GM12878 (cell line): ENCODE data around the gene AOAH. TPM values are rescaled to one million over a fixed set of nuclear protein-coding genes. Genes with fewer than 3 reads are reported as not detected.
"Not testable (repeated sequence)": the region's sequence is repeated elsewhere in the genome, so short reads cannot be mapped to it uniquely, and the experiment has no call there.

ENCODE experiments used
- ATAC-seq: fragments of 200-7000 bp; cut with Tn5 transposase; 3 replicates; pipeline ENCODE4 v1.9.1; 2020; ENCODE audit warnings: mild to moderate bottlenecking, moderate library complexity
- BruUV-seq: library from RNA; stranded (reverse); fragments of 400-500 nt; replicated peaks from 2 replicates; lab custom pipeline; 2021; lab: Mats Ljungman, UMichigan
- CTCF ChIA-PET: fragments of 300-600 bp; sonication (Branson Sonifier 250); formaldehyde crosslinking; extraction: SDS; loops from one replicate; lab custom pipeline; 2021; ENCODE audit warnings: inconsistent platforms; lab: Yijun Ruan, JAX
- POLR2A ChIA-PET: fragments of 350-600 bp; formaldehyde crosslinking; extraction: SDS; loops from one replicate; lab custom pipeline; 2021; ENCODE audit warnings: inconsistent platforms; lab: Charles Lee
- RAD21 ChIA-PET: fragments of 300-600 bp; sonication (Branson Sonifier 250); formaldehyde crosslinking; loops from one replicate; lab custom pipeline; 2023; ENCODE audit warnings: antibody characterized with exemption; ENCODE audit not compliant: unreplicated experiment; lab: Charles Lee
- SMC1A ChIA-PET: fragments of 300-600 bp; sonication (Branson Sonifier 250); formaldehyde crosslinking; loops from one replicate; lab custom pipeline; 2023; ENCODE audit not compliant: unreplicated experiment, uncharacterized antibody; lab: Charles Lee
- DNase-seq: peaks from one replicate; pipeline ENCODE4 v3.0.0-alpha.2; 2011; ENCODE audit warnings: low read depth, low spot score
- FAIRE-seq: peaks from 3 replicates; lab custom pipeline; 2011; peaks lifted over from hg19 to GRCh38; lab: Jason Lieb, UNC
- H2AFZ ChIP-seq: 2 replicates; pipeline ENCODE4 v1.6.0; 2011; ENCODE audit warnings: low read depth, low read length, control low read depth; ENCODE audit not compliant: control insufficient read depth
- H3K27ac ChIP-seq: 2 replicates; pipeline ENCODE4 v1.5.1; 2011; ENCODE audit warnings: control low read depth; ENCODE audit not compliant: control insufficient read depth, insufficient read depth
- H3K27me3 ChIP-seq, 2 experiments: replicated peaks in 1 of 2; 2 replicates each; pipeline versions ENCODE4 v1.6.0 to v1.6.1; 2011; ENCODE audit warnings: low read length in 1 of 2; ENCODE audit not compliant: control insufficient read depth in 2 of 2, insufficient read depth in 2 of 2
- H3K36me3 ChIP-seq, 2 experiments: 2 replicates each; pipeline ENCODE4 v1.5.1; 2011; ENCODE audit warnings: low read length in 1 of 2; ENCODE audit not compliant: control insufficient read depth in 2 of 2, insufficient read depth in 2 of 2
- H3K4me1 ChIP-seq: 2 replicates; pipeline ENCODE4 v1.6.1; 2011; ENCODE audit warnings: mild to moderate bottlenecking, low read length, moderate library complexity, mixed read lengths; ENCODE audit not compliant: control insufficient read depth, insufficient read depth
- H3K4me2 ChIP-seq: 2 replicates; pipeline ENCODE4 v1.6.0; 2011; ENCODE audit warnings: control low read depth; ENCODE audit not compliant: control insufficient read depth, insufficient read depth
- H3K4me3 ChIP-seq: fragments of 200-600 bp; sonication (generic); 2 replicates; pipeline ENCODE4 v1.5.1; 2016
- H3K79me2 ChIP-seq: 2 replicates; pipeline ENCODE4 v1.6.0; 2011; ENCODE audit warnings: low read length; ENCODE audit not compliant: control insufficient read depth, insufficient read depth
- H3K9ac ChIP-seq: 2 replicates; pipeline ENCODE4 v1.8.0; 2011; ENCODE audit warnings: low read length, control low read depth, mixed read lengths; ENCODE audit not compliant: control insufficient read depth, insufficient read depth
- H3K9me3 ChIP-seq: replicated peaks from 3 replicates; pipeline ENCODE4 v1.5.1; 2011; ENCODE audit warnings: mild to moderate bottlenecking, low read length; ENCODE audit not compliant: control insufficient read depth, insufficient read depth
- H4K20me1 ChIP-seq: 2 replicates; pipeline ENCODE4 v1.6.0; 2011; ENCODE audit not compliant: control insufficient read depth, insufficient read depth
- CBX3 ChIP-seq: fragments of 200-600 bp; sonication (generic); IDR thresholded peaks from 2 replicates; pipeline ENCODE4 v1.6.1; 2016; ENCODE audit warnings: low read depth, borderline replicate concordance
- HCFC1 ChIP-seq: fragments of 150-350 bp; IDR thresholded peaks from 2 replicates; pipeline ENCODE4 v1.6.1; 2014; ENCODE audit warnings: low read length
- JUND ChIP-seq: IDR thresholded peaks from 2 replicates; pipeline ENCODE4 v1.6.1; 2012; ENCODE audit warnings: low read depth, mild to moderate bottlenecking, low read length, improper control_type of control experiment, moderate library complexity
- NR2F1 ChIP-seq: fragments of 450-650 bp; conservative IDR thresholded peaks from 2 replicates; pipeline ENCODE4 v1.6.1; 2017; ENCODE audit warnings: mild to moderate bottlenecking
- POLR2AphosphoS2 ChIP-seq: IDR thresholded peaks from 2 replicates; pipeline ENCODE4 v1.6.1; 2011; ENCODE audit warnings: low read depth, mild to moderate bottlenecking, low read length, improper control_type of control experiment, moderate library complexity
- RB1 ChIP-seq: fragments of 450-650 bp; formaldehyde crosslinking; IDR thresholded peaks from 2 replicates; pipeline ENCODE4 v1.6.1; 2017; ENCODE audit warnings: mild to moderate bottlenecking, borderline replicate concordance
- STAT3 ChIP-seq: IDR thresholded peaks from 2 replicates; pipeline ENCODE4 v1.6.1; 2011; ENCODE audit warnings: low read depth, low read length, improper control_type of control experiment
- WGBS: methylation state at CpG from one replicate; pipeline ENCODE4 v1.1.6; 2016; ENCODE audit warnings: low lambda C conversion rate; ENCODE audit not compliant: insufficient replicate concordance, insufficient coverage; ENCODE audit errors: missing lambda C conversion rate; 5-methylcytosine and 5-hydroxymethylcytosine counted together
- in situ Hi-C: fragments of 300-500 bp; cut with MboI; formaldehyde crosslinking; loops from 9 replicates; pipeline ENCODE4 v1.14.3; 2018; ENCODE audit warnings: mixed read lengths
- intact Hi-C: fragments of 100-400 bp; cut with micrococcal nuclease; formaldehyde crosslinking; loops from one replicate; pipeline ENCODE4 v1.14.2; 2022; ENCODE audit not compliant: unreplicated experiment
- polyA plus RNA-seq, 11 experiments: library from polyadenylated mRNA; depleted of rRNA in 4 of 11; unstranded in 6 of 11; stranded (reverse) in 5 of 11; fragments of >200 nt; fragmentation: Nextera tagmentation in 4 of 11; fragmentation: Illumina TruSeq in 1 of 11; extraction: Ambion mirVana in 4 of 11; extraction: Trizol in 1 of 11; gene quantifications; 1 replicate in 1 of 11; 2 replicates in 10 of 11; pipeline versions ENCODE4 v1.2.1 to v1.2.3, GENCODE V29; 2011 to 2016; ENCODE audit warnings: inconsistent platforms in 2 of 11, missing spikeins in 2 of 11, low read depth in 1 of 11
- total RNA-seq, 4 experiments: library from RNA; depleted of rRNA in 3 of 4; stranded (reverse); fragments of >200 nt in 3 of 4; fragmentation: Illumina TruSeq in 1 of 4; extraction: Trizol in 1 of 4; gene quantifications; 2 replicates each; pipeline versions ENCODE4 v1.2.1 to v1.2.3, GENCODE V29; 2013 to 2021

Gene AOAH
- total and polyA plus RNA-seq, 10 of the 15 experiments (the other 5 are each of a cell fraction or from before 2014, with no cell fraction given), result 0.32 to 2.8 (median 1.4) TPM

DNA sequence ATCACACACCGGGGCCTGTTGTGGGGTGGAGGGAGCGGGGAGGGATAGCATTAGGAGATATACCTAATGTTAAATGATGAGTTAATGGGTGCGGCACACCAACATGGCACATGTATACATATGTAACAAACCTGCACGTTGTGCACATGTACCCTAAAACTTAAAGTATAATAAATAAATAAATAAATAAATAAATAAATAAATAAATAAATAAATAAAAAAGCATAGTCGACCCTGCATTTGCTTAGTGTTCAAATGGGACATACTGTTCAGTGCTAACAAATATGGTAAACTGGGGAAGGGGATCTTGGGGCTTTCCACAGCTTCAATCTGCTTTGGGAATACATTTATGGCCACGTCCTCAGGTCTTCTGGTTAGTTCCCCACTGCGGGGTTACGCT, 7.5 kb downstream of the AOAH start:
- RAD21 ChIA-PET, FAIRE-seq, H3K79me2 ChIP-seq, intact Hi-C loops, in situ Hi-C loops, POLR2A ChIA-PET, ATAC-seq, SMC1A ChIA-PET, H3K9me3 ChIP-seq, H4K20me1 ChIP-seq, CTCF ChIA-PET, H3K4me1 ChIP-seq, BruUV-seq, H2AFZ ChIP-seq, H3K27me3 ChIP-seq, H3K4me2 ChIP-seq, H3K9ac ChIP-seq, H3K27ac ChIP-seq, H3K4me3 ChIP-seq, DNase-seq, H3K36me3 ChIP-seq: not testable (repeated sequence)
- WGBS, result 38% methylated on average over 8 of the region's 8 CpGs

DNA sequence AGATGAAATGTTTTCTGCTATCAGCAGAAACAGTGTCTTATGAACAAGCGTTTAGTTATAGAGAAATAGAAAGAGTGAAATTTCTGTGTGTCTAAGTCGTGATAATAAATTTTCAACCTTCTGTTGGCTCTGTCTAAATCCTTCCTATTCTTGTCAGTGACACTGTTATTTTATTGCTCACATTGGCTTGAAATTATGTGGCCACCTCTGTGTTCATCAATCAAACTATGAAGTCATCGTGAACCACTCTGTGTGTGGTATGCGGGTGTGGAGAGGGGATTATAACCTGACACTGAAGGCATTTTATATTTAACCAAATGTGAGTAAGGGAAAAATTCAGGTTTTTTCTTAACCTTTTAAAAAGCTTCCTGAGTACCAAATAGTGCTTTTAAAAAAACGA, 12.3 kb downstream of the AOAH start:
- in situ Hi-C loops (no loop called here), intact Hi-C loops (no loop called here)
- ChIA-PET CTCF (no interaction called here), POLR2A (interaction anchor here (0.6 kb wide), 1 partner anchor 683 kb away, joined by 4 read pairs; no protein-coding TSS in a partner anchor), SMC1A (no interaction called here), RAD21 (no interaction called here)
- WGBS, result 58% methylated on average over 5 of the region's 5 CpGs
- H3K27ac ChIP-seq, result no peak overlapping the region
- H3K4me2 ChIP-seq, result no peak overlapping the region
- FAIRE-seq, result no peak
- H3K27me3 ChIP-seq, result no peaks in the 10 kb centered on the region
- H3K9ac ChIP-seq, result no peak overlapping the region
- no peak for DNase-seq
- no peaks in the 10 kb centered on the region; the same call in 2 of the 3 replicates for H3K9me3 ChIP-seq
- no peaks in the 10 kb centered on the region for H3K79me2 ChIP-seq
- H3K4me3 ChIP-seq, result no peak overlapping the region
- BruUV-seq, result no TSS peak
- H3K36me3 ChIP-seq, result no peaks in the 10 kb centered on the region
- no peaks in the 10 kb centered on the region for H4K20me1 ChIP-seq
- H2AFZ ChIP-seq, result no peak overlapping the region
- TF ChIP-seq JUND (no peak), POLR2AphosphoS2 (no peak), CBX3 (no peak), STAT3 (no peak), RB1 (no peak), NR2F1 (no peak), HCFC1 (no peak)
- no peaks in the 10 kb centered on the region for H3K4me1 ChIP-seq
- ATAC-seq, result no peak
